ENCODE measurements around the gene ZFAND3. TPM values are rescaled to one million over a fixed set of nuclear protein-coding genes. Genes with fewer than 3 reads are reported as not detected.

The ZFAND3 gene
- polyA plus RNA-seq, 1 donor from 2014 or later, result 19.7 TPM

GRCh38 chr6:37776566-37776965 lies 43.0 kb upstream of the ZFAND3 start:
- no peak overlapping the region for H3K4me3 ChIP-seq (ENCODE audit: low read length)
- H3K9me3 ChIP-seq (ENCODE audit: low read length), result no peaks in the 10 kb centered on the region
- H3K27ac ChIP-seq (ENCODE audit: low read length), result no peak overlapping the region
- no peak overlapping the region for H3K9ac ChIP-seq (ENCODE audit: low read length)
- no peaks in the 10 kb centered on the region for H4K20me1 ChIP-seq (ENCODE audit: insufficient read depth)
- H3F3A ChIP-seq (ENCODE audit: insufficient read depth, low read length, poor library complexity, severe bottlenecking), result no peaks in the 10 kb centered on the region
- H3K36me3 ChIP-seq (ENCODE audit: insufficient read depth, low read length), result no peaks in the 10 kb centered on the region
- no peak overlapping the region for H3K4me2 ChIP-seq (ENCODE audit: low read length)
- no peaks in the 10 kb centered on the region for H3K9me2 ChIP-seq (ENCODE audit: insufficient read depth, low read length)
- no peaks in the 10 kb centered on the region for H3K27me3 ChIP-seq (ENCODE audit: insufficient read depth, low read depth, low read length)
- H3K79me2 ChIP-seq (replicated peaks; ENCODE audit: insufficient read depth, low read length), result no peaks in the 10 kb centered on the region
- TF ChIP-seq CTCF (IDR thresholded peaks at IDR 0.05; ENCODE audit: poor library complexity, severe bottlenecking) (no peak), TAF1 (IDR thresholded peaks at IDR 0.05; ENCODE audit: low read depth) (no peak), EP300 (conservative IDR thresholded peaks at IDR 0.05; ENCODE audit: poor library complexity, severe bottlenecking) (no peak), REST (IDR thresholded peaks at IDR 0.05; ENCODE audit: borderline replicate concordance) (no peak), MXI1 (conservative IDR thresholded peaks at IDR 0.05; ENCODE audit: poor library complexity, severe bottlenecking) (no peak)
- H2AFZ ChIP-seq (ENCODE audit: low read depth, low read length), result no peak overlapping the region

GRCh38 chr6:37777272-37777834 lies 42.2 kb upstream of the ZFAND3 start:
- Histone ChIP-seq H2AFZ (ENCODE audit: low read depth, low read length) (no peak overlapping the region), H3K79me2 (replicated peaks; ENCODE audit: insufficient read depth, low read length) (no peaks in the 10 kb centered on the region), H3K27ac (ENCODE audit: low read length) (no peak overlapping the region), H3K9me3 (ENCODE audit: low read length) (no peaks in the 10 kb centered on the region), H3K4me3 (ENCODE audit: low read length) (no peak overlapping the region), H4K20me1 (ENCODE audit: insufficient read depth) (no peaks in the 10 kb centered on the region), H3K9ac (ENCODE audit: low read length) (no peak overlapping the region), H3K27me3 (ENCODE audit: insufficient read depth, low read depth, low read length) (no peaks in the 10 kb centered on the region), H3K36me3 (ENCODE audit: insufficient read depth, low read length) (no peaks in the 10 kb centered on the region), H3K9me2 (ENCODE audit: insufficient read depth, low read length) (no peaks in the 10 kb centered on the region), H3F3A (ENCODE audit: insufficient read depth, low read length, poor library complexity, severe bottlenecking) (no peaks in the 10 kb centered on the region), H3K4me2 (ENCODE audit: low read length) (no peak overlapping the region)
- no peak for TF ChIP-seq POLR2AphosphoS5 (IDR thresholded peaks at IDR 0.05)
- TF ChIP-seq EP300 (conservative IDR thresholded peaks at IDR 0.05; ENCODE audit: poor library complexity, severe bottlenecking), result no peak
- no peak for TF ChIP-seq TAF1 (IDR thresholded peaks at IDR 0.05; ENCODE audit: low read depth)
- TF ChIP-seq CTCF (IDR thresholded peaks at IDR 0.05; ENCODE audit: poor library complexity, severe bottlenecking), result no peak
- no peak for TF ChIP-seq MXI1 (conservative IDR thresholded peaks at IDR 0.05; ENCODE audit: poor library complexity, severe bottlenecking)
- no peak for TF ChIP-seq SMC3 (conservative IDR thresholded peaks at IDR 0.05; ENCODE audit: poor library complexity)
- no peak for TF ChIP-seq REST (IDR thresholded peaks at IDR 0.05; ENCODE audit: borderline replicate concordance)
- no peak for TF ChIP-seq RAD21 (conservative IDR thresholded peaks at IDR 0.05)
- no peak for TF ChIP-seq EZH2 (IDR thresholded peaks at IDR 0.05; ENCODE audit: borderline replicate concordance, insufficient read depth, low read length, poor library complexity, severe bottlenecking)

All from neural cell (in vitro differentiated cells).